ENCODE results near the gene GCH1.
"Not testable (repeated sequence)": the region's sequence is repeated elsewhere in the genome, so short reads cannot be mapped to it uniquely, and the experiment has no call there.

The GCH1 gene

DNA sequence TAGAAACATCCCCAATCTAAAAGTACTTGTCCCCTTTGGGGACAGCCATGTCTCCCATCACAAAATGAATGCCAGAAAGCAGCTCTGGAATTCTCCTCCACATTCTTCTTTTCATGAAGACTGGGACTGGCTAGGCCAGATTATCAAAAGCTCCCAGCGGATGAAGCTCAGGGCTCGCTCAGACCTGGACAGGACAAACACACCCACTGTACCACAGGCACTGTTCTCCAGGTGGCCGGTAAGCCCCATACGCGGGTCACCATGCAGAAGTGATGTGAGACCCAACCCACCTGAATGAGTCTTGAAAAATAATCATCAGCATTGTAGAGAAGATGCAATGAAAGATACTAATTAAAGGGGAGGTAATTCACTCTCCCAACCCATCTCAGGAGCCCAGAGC lies 85.1 kb downstream of the GCH1 start:
- no peak for DNase-seq

DNA sequence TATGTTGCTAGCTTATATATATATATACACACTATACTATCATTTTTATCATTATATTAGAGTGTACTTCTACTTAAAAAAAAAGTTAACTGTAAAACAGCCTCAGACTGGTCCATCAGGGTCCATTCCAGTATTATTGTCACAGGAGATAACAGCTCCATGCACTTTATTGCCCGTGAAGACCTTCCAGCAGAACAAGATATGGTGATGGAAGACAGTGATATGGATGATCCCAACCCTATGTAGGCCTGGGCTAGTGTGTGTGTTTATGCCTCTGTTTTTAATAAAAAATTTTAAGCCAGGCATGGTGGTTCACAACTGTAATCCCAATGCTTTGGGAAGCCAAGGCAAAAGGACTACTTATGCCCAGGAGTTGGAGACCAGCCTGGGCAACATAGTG lies 86.2 kb downstream of the GCH1 start:
- no peak for DNase-seq

DNA sequence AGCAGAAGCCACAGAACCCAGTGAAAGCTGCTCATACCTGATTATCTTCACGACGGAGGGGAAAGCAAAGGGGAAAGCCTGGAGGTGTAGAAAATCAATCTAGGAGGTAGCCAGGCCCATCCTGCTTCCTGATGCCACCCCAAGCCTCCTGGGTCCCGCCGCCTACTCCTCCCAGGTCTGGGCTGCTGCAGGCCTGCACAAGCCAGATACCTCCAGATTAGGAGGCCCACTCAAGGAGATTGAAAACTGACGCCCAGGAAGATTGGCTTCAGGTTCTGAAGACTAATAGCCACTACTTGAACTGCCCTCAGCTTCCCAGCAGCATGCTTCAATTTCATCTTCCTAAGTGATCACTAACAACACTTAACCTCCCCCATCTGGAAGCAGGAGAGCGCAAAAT lies 87.1 kb downstream of the GCH1 start:
- no peak for DNase-seq

DNA sequence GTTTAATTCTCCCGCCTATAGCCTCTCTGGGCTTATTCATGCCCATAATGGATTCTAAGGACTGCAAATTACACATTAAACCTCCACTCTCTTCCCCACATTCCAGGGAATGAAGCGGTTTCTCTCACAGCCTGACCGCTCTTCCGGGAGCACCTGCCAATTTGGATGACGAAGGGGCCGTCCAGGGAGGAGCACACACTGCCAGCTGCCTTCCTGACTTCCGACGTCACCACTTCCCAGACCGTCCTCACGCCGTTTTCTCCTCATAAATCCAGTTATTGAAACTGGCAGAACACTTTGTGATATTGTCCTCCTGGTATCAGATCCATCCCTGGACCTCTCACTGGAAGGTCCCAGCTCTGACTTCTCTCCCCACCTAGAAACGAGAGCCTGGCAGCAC lies 87.6 kb downstream of the GCH1 start:
- DNase-seq, result no peak

DNA sequence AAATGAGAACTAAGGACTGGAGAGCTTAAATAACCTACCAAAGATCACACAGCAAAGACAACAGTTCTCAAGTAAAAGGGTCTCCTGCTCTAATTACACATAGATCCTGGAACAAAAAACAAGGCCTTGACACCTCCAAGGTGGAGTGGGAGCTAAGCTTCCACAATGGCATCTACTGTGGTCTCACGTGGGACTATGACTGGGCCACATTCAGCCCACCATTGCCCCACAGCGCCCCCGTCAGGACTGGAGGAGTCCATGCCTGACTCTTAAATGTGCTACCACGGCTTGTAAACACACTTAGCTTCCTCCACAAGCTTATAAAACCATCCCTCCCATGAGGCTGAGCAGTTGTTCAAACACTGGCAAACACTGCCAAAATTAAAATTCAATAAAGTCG lies 88.5 kb downstream of the GCH1 start:
- no peak for DNase-seq

DNA sequence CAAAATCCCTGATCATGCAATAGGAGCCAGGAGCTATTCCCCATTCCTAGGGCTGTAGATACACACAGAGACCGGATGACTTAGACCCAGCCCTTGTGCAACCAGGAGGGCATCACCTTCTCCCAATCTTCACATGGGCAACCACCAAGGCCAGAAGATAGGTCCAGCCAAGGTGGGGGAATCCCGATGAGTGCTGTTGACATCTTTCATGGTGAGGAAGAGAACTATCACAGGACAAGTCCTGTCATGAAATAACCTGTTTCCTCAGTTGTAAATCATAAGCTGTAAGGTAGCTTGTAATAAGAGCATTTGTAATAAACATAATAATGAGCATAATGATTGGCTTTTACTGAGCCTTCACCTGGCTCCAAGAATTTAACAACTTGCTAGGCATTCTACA lies 89.5 kb downstream of the GCH1 start:
- DNase-seq, result no peak

DNA sequence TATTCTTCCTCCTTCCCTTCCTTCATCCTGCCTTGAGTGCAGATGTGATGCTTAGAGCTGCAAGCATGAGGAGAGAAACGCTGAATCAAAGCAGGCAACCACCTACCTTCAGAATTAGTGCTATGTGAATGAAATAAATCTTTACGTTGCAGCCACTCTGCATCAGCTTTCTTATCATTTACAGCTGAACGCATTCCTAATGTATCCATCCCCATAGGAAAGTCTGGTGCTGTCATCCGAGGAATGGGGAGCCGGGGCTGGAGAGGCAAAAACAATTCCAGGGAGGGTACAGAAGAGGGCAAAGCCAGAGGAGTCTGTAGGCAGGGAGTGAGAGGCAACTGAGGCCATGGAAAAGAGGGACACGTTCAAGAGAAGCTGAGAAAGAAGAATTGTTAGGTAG lies 90.0 kb downstream of the GCH1 start:
- no peak for DNase-seq

DNA sequence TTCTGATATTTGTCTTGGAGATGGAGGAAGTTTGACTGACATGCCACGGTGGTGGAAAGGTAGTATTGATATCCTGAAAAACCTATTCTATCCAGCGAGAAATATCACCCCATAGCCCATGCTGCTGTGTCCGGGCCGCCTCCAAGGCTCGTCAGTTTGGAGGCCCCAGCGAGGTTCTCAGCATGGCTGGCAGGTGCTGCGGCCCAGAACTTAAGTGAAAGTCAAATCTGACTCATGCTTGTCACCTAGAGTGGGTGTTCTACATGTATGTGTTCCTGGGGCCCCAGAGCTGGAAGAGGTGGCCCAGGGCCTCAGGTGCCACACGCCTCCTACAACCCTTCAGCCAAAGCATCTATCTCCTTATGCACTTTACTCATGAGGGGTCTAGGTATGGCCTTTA lies 92.9 kb downstream of the GCH1 start:
- DNase-seq, result no peak

DNA sequence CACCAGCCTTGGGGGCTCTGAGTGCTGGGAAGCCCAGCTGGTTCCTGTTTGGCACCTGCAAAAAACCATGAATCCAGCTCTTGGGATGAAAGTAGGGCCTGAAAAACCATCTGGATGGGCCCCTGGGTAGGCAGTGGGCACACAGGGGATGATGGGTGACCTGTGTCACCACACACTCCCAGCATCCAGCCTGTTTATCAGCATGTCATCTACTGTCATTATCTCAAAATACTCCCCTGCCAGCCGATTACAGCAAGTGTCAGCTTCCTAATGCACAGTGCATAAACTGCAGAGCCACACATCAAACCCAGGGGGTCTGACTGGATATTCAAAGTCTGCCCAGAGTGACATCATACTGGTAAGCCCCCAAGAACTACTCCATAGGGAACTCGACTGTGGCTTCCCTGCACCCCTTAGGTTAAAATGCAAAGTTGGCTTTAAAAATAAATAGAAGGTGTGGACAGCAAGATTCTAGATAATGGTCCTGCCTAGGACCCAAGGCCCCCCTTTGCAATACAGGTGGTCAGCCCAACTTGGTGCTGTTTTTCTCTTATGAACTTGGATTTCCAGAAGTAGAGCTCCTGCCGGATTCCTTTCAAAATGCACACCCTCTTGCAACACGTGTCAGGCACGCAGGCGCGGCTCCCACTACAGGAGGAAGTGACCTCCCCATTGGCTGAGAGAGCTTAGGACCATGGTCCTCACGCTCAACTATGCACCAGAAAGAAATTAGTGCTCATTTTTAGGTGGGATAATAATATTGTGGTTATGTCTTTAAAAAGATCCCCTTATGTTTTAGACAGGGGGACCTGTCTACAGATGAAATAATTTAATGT lies 94.1 kb downstream of the GCH1 start:
- no peak for DNase-seq

DNA sequence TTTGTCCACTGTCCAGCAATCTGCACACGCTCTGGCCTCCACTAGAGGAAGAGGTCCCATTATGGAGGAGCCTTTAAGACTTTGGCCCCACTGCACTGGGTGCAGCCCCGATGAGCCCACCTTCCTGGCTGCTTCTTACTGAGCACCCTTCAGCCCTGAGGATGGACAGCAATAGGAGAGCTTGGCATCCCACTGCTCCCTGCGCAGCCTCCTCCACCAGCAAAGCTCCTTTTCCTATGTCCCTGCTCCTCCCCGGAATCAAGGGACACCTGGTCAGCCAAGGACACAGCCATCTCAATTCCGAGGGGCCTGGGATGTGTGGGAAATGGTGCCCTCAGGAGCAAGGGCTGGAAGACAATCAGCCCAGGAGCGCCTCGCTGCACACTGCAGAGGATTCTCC lies 94.7 kb downstream of the GCH1 start:
- DNase-seq, result no peak

DNA sequence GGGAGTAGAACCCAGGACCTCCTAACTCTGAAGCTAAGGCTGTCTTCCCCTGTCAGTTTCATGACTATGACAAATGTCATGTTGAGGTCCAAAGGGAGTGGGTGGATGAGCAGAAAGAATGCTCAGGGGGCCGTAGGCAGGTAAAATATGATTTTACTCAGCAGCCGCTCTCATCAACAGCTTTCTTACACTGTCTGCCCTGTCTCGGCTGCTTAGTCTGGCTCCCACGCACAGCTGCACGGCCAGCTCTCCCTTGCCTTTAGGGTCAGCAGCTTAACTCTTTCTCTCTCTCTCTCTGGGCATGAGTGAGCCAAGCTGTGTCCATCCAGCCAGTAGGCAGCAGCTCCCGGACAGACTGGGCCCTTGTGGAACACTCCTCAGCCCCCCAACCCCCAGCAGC lies 95.2 kb downstream of the GCH1 start:
- DNase-seq, result no peak

DNA sequence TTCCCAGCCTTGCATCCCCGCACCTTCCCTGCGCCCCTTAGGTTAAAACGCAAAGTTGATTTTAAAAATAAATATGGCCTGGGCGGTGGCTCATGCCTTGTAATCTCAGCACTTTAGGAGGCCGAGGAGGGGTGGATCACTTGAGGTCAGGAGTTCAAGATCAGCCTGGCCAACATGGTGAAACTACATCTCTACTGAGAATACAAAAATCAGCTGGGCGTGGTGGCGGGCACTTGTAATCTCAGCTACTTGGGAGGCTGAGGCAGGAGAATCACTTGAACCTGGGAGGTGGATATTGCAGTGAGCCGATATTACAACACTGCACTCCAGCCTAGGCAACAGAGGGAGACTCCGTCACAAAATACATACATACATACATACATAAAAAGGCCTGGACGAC lies 96.0 kb downstream of the GCH1 start:
- no peak for DNase-seq

DNA sequence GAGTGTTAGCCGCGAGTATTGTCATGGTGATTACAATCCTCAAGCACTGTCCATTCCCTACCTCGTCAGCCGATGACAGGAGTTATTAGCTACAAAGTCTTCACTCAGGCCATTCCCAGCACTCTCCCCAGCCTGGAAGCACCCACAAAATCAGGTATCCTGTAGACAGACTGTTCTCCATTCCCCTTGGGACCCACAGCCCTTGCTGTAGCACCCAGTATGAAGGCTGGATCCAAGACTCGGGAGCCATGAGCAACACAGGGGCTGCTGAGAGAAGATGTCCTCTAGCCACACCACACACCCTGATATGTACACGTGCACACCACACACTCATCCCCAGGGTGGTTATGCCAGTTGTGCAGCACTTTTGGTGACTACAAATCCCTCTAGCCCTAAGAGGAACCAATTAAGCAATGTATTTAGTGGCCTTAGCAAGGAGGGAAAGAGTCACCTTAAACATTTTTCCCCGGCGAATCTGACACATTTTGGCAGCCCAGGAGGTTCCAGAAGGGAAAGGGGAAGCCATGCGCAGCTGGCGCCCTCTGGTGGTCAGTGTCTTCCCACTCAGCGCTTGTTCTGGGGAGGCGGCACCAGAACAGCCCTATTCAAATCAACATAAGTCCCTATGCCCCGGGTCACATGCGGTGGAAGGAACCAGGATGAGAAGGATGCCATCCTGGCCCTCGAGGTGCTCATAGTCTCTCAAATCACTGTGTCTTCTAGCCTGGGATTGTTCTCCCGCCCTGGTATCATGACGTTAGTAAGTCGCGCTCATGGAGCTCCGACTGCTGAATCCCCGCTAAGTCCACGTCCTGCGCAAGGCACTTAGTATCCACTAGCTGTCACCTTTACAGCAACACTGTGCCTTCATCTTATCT lies 96.9 kb downstream of the GCH1 start:
- peak; percentile 69 for DNase-seq

DNA sequence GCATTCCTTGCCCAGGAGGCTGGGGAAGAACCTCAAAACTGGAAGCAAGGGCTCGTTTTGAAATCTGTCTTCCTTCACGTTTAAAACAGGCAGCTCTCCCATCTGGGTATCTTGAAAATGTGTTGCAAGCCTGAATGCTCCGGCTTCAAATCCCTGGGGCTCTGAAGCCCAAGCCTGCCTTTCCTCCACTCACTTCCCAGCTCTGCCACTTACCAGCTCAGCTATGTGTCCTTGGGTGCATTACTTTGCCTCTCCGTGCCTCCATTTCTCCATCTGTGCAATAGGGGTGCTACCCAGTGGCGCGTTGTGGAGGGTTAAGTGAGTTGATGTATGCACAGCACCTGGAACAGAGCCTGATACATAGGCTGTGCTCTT lies 97.6 kb downstream of the GCH1 start:
- no peak for DNase-seq

DNA sequence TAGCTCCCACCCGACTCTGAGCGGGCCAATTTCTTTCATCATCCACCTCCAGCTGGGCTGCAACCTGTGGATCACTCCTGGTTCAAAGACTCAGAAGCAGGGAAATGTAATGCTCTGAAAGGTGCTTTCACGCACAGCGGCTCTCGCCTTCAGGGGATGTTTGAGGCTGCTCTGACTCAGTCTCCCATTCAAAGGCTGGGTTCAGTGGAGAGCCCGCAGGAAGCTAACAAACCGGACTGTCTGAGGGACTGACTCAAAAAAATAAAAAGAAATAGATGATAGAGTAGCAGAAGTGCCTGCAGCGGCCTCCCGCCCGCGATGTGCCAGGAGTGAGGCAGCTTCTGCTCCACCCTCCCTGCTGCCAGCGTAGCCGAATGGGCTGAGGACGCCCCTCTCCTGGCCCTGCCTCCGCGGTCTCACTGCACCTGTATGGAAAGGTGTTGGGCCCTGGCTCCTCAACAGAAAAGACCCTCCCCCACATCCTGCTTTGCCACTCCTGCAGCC lies 98.0 kb downstream of the GCH1 start:
- DNase-seq, result peak; percentile 8

DNA sequence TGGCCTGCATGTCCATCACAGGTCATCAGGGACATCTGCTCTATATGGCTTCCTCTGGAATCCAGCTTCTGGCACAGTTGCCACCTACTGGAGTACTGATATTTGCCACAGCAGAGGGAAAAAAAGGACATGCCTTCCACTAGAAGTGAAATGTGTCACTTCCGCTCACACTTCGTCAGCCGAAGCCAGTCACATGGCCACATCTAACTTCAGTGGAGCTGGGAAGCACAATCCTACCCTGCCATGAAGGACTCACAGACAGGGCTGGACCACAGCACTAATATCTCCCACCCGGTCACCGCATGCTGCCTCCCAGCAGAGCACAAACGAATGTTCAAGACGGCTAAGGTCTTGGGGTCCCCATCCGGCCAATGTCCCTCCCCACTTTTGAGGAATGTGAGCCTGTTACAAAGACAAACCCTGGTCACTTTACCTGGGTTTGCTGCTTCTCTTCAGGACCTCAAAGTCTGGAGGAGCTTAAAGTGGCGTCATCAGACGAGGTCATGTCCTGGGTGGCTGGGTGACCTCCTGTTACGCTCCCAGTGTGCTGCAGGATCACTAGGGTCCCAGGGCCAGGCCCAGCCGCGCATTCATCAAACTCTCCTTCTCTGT lies 98.6 kb downstream of the GCH1 start:
- no peak for DNase-seq

DNA sequence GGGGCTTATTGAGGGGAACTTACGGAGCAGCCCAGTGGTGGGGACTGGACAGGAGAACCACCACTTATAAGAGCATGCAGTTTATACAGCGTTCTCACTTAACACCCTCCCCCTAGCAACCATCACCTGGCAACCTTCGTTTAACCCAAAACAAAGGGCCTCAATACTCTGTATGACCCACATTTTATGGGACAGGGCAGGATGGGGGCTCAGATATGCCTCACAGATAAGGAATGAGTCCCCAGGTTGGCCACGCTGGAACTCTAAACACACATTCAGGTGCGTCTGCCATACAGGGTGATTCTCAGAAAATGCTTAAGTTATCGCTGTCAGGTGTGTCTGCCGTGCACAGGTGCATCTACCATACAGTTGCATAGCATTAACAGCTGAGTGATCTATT lies 99.2 kb downstream of the GCH1 start:
- no peak for DNase-seq

DNA sequence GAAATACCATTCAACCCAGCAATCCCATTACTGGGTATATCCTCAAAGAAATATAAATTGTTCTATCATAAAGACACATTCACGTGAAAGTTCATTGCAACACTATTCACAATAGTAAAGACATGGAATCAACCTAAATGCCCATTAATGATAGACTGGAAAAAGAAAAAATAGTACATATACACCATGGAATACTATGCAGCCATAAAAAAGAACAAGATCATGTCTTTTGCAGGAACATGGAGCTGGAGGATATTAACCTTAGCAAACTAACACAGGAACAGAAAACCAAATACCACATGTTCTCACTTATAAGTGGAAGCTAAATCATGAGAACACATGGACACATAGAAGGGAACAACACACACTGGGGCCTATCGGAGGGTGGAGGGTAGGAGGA lies 101.1 kb downstream of the GCH1 start:
- not testable (repeated sequence) for DNase-seq

DNA sequence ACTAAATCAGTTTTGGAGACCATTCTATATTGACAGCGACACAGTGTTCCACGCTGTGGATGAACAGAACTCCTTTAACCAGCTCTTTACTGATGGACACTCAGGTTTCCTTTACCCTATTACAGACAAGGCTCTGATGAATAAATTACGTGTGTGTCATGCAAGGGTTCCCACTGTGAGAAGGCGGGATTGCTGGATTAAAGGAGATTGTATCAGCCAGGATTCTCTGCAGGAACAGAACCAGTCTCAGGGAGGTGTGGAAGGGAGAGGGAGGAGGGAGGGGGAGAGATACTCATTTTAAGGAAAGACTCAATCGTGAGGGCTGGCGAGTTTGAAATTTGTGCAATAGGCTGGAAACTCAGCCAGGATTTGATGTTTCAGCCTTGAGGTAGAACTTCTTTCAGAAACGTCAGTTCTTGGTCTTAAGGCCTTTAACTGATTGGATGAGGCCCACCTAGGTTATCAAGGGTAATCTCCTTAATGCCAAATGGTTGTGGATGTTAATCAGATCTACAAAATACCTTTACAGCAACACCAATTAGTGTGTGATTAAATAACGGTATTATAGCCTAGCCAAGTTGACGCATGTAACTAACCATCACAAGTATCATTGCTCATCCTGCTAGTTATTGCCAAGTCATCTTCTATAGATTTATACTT lies 104.0 kb downstream of the GCH1 start:
- DNase-seq, result no peak

DNA sequence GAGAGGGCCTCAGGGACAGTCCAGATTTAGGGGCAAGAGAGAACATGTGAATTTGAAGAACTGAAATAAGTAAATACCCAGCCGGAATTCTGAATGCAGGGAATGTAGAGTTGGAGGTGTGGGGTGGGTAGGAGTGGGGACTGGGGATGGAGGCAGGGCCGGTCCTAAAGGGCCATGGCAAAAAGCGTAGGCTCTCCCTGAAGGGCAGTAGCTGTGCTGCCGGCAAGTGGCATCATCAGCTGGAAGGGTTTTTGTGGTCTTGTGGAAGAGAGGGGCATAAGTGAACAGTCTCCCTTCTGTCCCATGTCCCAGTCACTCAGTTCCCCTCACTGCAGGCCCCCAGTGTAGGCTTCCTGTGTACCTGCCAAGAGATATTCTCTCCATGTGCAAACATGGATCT lies 104.6 kb downstream of the GCH1 start:
- DNase-seq, result no peak

DNA sequence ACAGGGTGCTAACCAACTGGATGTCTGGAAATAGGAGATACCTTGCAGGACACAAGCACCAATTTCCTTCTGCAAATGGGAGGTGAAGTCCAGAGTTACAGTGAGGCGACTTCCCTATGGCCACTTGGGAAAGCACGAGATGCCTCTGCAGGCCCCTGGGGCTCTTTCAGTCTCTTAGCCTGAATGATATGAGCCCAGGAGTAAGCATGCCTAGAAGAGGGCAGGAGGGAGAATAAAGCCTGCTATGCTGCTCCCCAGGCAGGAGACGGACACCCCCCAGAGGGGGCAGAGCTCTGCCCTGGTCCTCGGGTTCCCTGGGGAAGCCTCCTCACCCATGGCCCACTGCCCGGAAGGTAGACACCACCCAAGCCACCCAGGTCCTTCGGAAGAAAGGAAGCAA lies 105.1 kb downstream of the GCH1 start:
- DNase-seq, result no peak

DNA sequence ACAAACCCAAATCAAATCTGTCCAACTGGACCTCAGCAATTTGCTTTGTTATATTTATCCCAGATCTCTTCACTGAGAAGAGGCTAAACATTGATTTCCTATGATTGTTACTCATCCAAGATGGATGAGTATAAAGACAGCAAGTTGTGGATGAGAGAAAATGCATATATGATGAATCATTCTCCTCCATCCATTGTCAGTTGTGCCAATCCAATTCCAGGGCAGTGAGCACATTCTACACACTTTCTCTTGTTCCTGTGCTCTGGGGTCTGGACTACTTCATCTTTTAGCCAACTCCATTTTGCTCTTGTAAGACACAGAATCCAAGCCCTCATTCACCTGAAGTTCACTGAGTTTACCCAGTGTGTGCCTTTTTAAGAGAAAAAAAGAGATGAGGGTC lies 105.7 kb downstream of the GCH1 start:
- DNase-seq, result no peak

DNA sequence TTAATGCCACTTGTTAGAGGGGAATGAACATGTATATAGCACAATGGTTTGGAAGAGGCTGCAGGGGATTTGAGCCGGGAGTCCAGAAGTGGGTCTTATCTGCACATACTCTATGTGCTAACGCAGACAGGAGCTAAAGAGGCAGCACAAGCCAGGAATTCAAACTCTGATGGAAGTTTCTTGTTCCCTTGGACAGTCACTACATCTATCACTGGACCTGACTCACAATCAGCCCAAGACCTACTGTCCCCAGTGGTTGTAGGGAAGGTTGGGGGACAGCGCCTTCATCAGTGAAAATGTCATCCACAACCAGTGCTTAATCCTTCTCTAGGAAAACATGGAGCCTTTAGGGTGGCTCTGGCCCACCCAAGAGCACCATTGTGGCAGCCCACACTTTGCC lies 107.8 kb downstream of the GCH1 start:
- DNase-seq, result no peak
